NCI-H82 treated with DMSO at 0.1 percent for 48 hours (cell line): ENCODE results near the gene CDCA7.
"Not testable (repeated sequence)": the region's sequence is repeated elsewhere in the genome, so short reads cannot be mapped to it uniquely, and the experiment has no call there.

ENCODE experiments used
- DNase-seq: peaks from one replicate; lab custom pipeline; 2025; ENCODE audit not compliant: unreplicated experiment; lab: John Stamatoyannopoulos, UW

The CDCA7 gene

GRCh38 chr2:173401716-173402326 lies 47.1 kb downstream of the CDCA7 start:
- DNase-seq, result peak; percentile 67

GRCh38 chr2:173402405-173402974 lies 47.8 kb downstream of the CDCA7 start:
- DNase-seq, result peak; percentile 90

- DNase-seq, result no peak
Measured at GRCh38 chr2:173404841-173405750, 50.4 kb downstream of the CDCA7 start.

DNA sequence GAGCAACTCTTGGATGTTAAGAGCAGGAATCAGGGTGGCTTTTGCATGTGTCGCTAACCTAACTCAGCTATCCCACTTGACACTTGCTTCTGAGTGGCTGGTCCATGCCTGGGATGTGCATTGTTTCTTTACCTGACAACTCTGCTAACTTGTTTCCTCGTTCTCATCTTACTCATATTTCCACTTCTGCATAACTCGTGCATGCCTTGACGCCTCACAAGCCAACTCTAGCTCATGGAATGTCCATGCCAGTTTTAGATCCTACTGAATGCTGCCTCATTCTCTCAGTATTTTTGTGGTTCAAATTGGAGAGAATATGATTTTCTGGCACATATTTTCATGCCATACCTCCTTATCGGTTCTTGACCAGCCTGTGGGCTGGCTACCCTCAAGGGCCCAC lies 52.5 kb downstream of the CDCA7 start:
- DNase-seq, result no peak

- DNase-seq, result no peak
Measured at GRCh38 chr2:173407646-173408045, 53.0 kb downstream of the CDCA7 start.

GRCh38 chr2:173410579-173410978 lies 55.9 kb downstream of the CDCA7 start:
- no peak for DNase-seq

- peak; percentile 95 for DNase-seq
Measured at GRCh38 chr2:173412628-173413027, 58.0 kb downstream of the CDCA7 start.

DNA sequence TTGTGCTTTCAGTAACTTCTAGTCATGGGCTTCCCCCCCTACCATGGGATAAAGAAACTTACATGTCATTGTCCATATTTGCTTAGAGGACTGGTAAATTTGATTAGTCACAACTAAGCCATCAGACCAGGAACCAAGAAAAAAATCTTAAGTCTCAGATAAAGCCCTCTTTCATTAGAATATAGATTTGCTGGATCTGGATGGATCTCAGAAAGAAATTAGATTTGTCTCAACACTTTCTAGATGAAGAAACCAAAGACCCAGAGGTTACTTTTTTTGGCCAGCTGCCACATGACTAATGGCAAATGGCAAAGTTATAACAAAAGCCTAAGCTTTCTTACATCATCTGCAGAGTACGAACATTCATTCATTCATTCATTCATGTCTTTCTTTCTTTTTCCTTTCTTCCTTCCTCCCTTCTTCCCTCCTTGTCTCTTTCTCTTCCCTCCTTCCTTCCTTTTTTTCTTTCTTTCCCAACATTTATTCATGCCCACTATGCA lies 60.2 kb downstream of the CDCA7 start:
- peak; percentile 75 for DNase-seq

GRCh38 chr2:173415431-173416381 lies 61.0 kb downstream of the CDCA7 start:
- peak; percentile 99 for DNase-seq

- not testable (repeated sequence) for DNase-seq
Measured at GRCh38 chr2:173416415-173417152, 61.9 kb downstream of the CDCA7 start.

DNA sequence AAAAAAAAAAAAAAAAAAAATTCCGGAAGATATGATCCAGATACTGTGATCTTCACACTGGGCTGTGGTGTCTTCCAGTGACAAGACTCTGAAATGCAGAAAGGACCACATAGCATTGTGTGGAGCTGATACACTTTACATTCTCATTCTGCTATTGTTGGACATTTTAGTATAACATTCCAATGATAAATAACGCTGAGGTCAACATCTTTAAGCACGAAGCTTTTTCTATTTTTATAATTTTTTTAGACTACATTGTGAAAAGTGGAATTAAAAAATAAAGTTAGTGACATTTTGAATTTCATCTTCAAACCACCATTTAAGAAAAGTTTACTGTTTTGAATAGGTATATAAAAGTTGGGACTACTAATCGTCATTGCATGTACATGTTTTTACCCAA lies 62.7 kb downstream of the CDCA7 start:
- no peak for DNase-seq

DNA sequence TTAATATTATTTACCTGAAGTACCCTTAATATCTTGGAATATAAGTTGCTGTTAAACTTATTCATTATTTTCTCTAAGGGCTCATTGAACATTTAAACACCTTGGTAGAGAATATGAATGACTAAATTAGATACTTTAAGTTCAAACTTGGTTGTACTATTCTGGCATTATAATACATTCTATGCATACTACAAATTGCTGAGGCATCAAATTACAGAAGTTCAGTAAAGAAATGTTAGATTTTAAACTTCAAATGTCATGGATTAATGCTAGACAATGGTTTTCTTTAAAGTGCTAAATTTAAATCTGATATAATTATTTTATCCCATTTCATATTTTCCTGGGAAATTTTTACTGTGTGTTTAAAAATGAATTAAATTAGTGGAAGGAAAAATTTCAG lies 63.1 kb downstream of the CDCA7 start:
- DNase-seq, result no peak
